Activated CD4-positive, alpha-beta T cell treated with anti-CD3 and anti-CD28 coated beads, Interleukin-2, amount 50 U/mL, for 48 hours (primary cell): Measurements from ENCODE around the gene C1orf167.

Source experiments
- DNase-seq, 2 experiments: peaks; one replicate each; pipeline ENCODE4 v3.0.0-alpha.2; 2020

The C1orf167 gene

DNA sequence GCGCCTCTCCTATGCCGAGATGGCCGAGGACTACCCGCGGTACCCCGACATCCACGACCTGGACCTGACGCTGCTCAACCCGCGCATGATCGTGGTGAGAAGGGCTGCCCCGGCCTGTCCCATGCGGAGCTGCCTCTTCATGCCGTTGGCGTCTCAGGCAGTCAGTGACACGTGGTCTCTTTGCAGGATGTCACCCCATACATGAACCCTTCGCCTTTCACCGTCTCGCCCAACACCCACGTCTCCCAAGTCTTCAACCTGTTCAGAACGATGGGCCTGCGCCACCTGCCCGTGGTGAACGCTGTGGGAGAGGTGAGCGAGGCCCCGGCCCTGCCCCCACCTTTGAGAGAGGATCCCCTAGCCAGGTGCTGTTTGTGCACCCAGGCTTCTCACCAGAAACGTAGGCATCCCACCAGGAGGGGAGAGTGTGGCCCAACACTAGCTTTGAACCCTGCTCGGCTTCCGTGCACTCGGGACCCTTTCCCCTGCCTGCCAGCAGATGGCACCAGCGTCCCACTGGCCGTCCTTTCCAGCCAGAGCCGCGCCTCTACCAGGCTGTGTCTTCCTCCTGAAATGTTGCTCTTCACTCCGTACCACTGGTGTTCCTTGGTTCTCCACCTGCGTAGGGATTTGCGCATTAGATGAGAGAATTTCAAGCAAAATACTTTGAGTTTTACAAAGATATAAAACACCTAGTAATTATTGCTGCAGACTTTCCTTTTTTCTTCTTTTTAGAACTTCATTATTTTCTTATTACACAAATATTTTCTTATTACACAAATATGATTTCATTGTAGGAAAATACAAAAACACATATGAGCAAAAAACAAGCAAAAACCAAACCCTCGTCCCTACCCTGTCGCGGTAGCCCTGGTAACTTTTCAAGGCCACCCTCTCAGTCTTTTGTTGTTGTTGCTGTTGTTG lies 76.6 kb downstream of the C1orf167 start:
- peak; percentile 74 to 78 for DNase-seq
